Sigmoid colon (tissue), 4 donors: ENCODE data around the gene DACH1.

ENCODE experiments used
- CTCF ChIP-seq, 4 experiments: fragments of 450-650 bp in 3 of 4; fragments of 200-600 bp in 1 of 4; IDR thresholded peaks; one replicate each; pipeline ENCODE4 v1.5.1; 2016 to 2019; ENCODE audit warnings: antibody characterized with exemption in 4 of 4, mild to moderate bottlenecking in 3 of 4, moderate library complexity in 2 of 4
- EP300 ChIP-seq, 4 donors: sonication (generic); formaldehyde crosslinking; IDR thresholded peaks; one replicate each; pipeline ENCODE4 v1.6.1; 2017; ENCODE audit warnings: antibody characterized with exemption in 4 of 4
- POLR2A ChIP-seq, 2 donors: fragments of 450-650 bp; IDR thresholded peaks; one replicate each; pipeline ENCODE4 v1.6.1; 2016; ENCODE audit warnings: antibody characterized with exemption in 2 of 2, mild to moderate bottlenecking in 2 of 2, moderate library complexity in 2 of 2

GRCh38 chr13:71503781-71504180 is 363.2 kb downstream of the DACH1 start:
- no peak for TF ChIP-seq EP300 (IDR thresholded peaks at IDR 0.05)
- no peak for TF ChIP-seq CTCF (IDR thresholded peaks at IDR 0.05)
- no peak for TF ChIP-seq POLR2A (IDR thresholded peaks at IDR 0.05)
